Mammary epithelial cell (primary cell): ENCODE data around the gene RYK.

Experiments used
- EZH2 ChIP-seq: IDR thresholded peaks from 2 replicates; pipeline ENCODE4 v1.6.1; 2012; ENCODE audit warnings: low read length, inconsistent platforms, borderline replicate concordance
- TF ChIP-seq, protein P1 (sequence below), 2 donors: IDR thresholded peaks in 1 of 2; conservative IDR thresholded peaks in 1 of 2; 2 replicates each; pipeline ENCODE4 v1.5.1; 2011 to 2012; ENCODE audit warnings: inconsistent platforms in 2 of 2, low read length in 2 of 2, mild to moderate bottlenecking in 2 of 2, control low read depth in 1 of 2, low read depth in 1 of 2; ENCODE audit not compliant: insufficient read depth in 1 of 2; ENCODE audit errors: extremely low read depth in 1 of 2

DNA sequence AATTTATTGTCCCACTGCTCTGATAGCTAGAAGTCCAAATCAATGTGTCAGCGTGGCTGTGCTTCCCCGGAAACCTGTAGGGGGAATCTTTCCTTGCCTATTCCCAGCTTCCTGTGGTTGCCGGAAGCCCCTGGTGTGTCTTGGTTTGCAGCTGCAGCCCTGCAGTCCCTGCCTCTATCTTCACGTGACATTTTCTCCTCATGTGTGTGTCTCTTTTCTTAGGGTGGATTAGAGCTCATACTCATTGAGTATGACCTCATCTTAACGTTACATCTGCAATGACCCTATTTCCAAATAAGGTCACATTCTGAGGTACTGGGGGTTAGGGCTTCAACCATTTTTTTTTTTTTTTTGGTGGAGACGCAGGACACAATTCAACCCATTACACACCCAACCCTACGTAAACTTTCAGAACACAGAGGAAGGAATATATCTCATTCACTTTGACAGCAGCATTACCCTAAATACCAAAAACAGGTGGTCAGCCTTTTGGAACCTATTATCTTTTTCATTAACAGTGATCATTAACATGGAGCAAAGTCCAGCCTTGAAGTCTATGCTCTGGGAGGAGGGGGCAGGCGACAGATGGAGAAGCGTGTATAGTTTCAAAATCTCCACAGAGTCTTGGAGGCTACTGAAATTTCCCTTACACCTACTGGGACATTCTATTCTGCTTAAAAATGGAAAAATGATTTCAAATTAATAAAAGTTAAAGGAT is 88.6 kb downstream of the RYK start:
- TF ChIP-seq, protein P1, sequence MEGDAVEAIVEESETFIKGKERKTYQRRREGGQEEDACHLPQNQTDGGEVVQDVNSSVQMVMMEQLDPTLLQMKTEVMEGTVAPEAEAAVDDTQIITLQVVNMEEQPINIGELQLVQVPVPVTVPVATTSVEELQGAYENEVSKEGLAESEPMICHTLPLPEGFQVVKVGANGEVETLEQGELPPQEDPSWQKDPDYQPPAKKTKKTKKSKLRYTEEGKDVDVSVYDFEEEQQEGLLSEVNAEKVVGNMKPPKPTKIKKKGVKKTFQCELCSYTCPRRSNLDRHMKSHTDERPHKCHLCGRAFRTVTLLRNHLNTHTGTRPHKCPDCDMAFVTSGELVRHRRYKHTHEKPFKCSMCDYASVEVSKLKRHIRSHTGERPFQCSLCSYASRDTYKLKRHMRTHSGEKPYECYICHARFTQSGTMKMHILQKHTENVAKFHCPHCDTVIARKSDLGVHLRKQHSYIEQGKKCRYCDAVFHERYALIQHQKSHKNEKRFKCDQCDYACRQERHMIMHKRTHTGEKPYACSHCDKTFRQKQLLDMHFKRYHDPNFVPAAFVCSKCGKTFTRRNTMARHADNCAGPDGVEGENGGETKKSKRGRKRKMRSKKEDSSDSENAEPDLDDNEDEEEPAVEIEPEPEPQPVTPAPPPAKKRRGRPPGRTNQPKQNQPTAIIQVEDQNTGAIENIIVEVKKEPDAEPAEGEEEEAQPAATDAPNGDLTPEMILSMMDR (conservative IDR thresholded peaks at IDR 0.05 in 1 of 2, IDR thresholded peaks at IDR 0.05 in 1 of 2; ENCODE audit: extremely low read depth in 1 of 2, insufficient read depth in 1 of 2, low read depth in 1 of 2, low read length in 2 of 2) = no peak
- no peak for TF ChIP-seq EZH2
